SK-N-SH (cell line): ENCODE data around the gene DYNLL1. TPM values are rescaled to one million over a fixed set of nuclear protein-coding genes. Genes with fewer than 3 reads are reported as not detected.
A peak's percentile ranks its signal among the peaks of the same experiment; 100 is the strongest.

Source experiments
- CTCF ChIP-seq: fragments of 200-600 bp; sonication (generic); IDR thresholded peaks from 2 replicates; pipeline ENCODE4 v1.6.1; 2017; ENCODE audit warnings: antibody characterized with exemption, mild to moderate bottlenecking, moderate library complexity
- ELF1 ChIP-seq: IDR thresholded peaks from 2 replicates; pipeline ENCODE4 v1.4.0; 2012
- EP300 ChIP-seq, 2 experiments: IDR thresholded peaks; 2 replicates each; pipeline versions ENCODE4 v1.4.0 to v1.6.1; 2012; ENCODE audit warnings: borderline replicate concordance in 1 of 2, low read depth in 1 of 2, low read length in 1 of 2
- FOSL2 ChIP-seq: IDR thresholded peaks from 2 replicates; pipeline ENCODE4 v1.4.0; 2012; ENCODE audit warnings: low read depth, mild to moderate bottlenecking, moderate library complexity, borderline replicate concordance
- GATA2 ChIP-seq: sonication (generic); formaldehyde crosslinking; IDR thresholded peaks from 2 replicates; pipeline ENCODE4 v1.5.0; 2020; ENCODE audit warnings: mild to moderate bottlenecking, missing genetic modification reagents
- JUND ChIP-seq: IDR thresholded peaks from 2 replicates; pipeline ENCODE4 v1.4.0; 2012
- POLR2AphosphoS5 ChIP-seq: IDR thresholded peaks from 2 replicates; pipeline ENCODE4 v1.6.1; 2012; ENCODE audit warnings: low read depth, low read length
- RCOR1 ChIP-seq: fragments of 150-350 bp; IDR thresholded peaks from 2 replicates; pipeline ENCODE4 v1.6.1; 2017; ENCODE audit warnings: antibody characterized with exemption, low read length
- TCF12 ChIP-seq: IDR thresholded peaks from 2 replicates; pipeline ENCODE4 v1.4.0; 2012
- USF2 ChIP-seq: fragments of 150-350 bp; IDR thresholded peaks from 2 replicates; pipeline ENCODE4 v1.6.1; 2017; ENCODE audit warnings: antibody characterized with exemption, low read length, low read depth, borderline replicate concordance
- YY1 ChIP-seq: IDR thresholded peaks from 2 replicates; pipeline ENCODE4 v1.4.0; 2012; ENCODE audit warnings: low read depth, mild to moderate bottlenecking
- ZBTB33 ChIP-seq: IDR thresholded peaks from 2 replicates; pipeline ENCODE4 v1.4.0; 2012; ENCODE audit warnings: low read depth, borderline replicate concordance
- polyA plus RNA-seq, 3 experiments: library from polyadenylated mRNA; depleted of rRNA; stranded (reverse); fragments of >200 nt; gene quantifications; 2 replicates each; pipeline ENCODE4 v1.2.3, GENCODE V29; 2012
- TF ChIP-seq, protein P1 (sequence below): IDR thresholded peaks from 2 replicates; pipeline ENCODE4 v1.4.0; 2012; ENCODE audit warnings: low read depth, borderline replicate concordance

Gene DYNLL1
- polyA plus RNA-seq, 1 of the 3 experiments (the other 2 are of a cell fraction) = 607 TPM

DNA sequence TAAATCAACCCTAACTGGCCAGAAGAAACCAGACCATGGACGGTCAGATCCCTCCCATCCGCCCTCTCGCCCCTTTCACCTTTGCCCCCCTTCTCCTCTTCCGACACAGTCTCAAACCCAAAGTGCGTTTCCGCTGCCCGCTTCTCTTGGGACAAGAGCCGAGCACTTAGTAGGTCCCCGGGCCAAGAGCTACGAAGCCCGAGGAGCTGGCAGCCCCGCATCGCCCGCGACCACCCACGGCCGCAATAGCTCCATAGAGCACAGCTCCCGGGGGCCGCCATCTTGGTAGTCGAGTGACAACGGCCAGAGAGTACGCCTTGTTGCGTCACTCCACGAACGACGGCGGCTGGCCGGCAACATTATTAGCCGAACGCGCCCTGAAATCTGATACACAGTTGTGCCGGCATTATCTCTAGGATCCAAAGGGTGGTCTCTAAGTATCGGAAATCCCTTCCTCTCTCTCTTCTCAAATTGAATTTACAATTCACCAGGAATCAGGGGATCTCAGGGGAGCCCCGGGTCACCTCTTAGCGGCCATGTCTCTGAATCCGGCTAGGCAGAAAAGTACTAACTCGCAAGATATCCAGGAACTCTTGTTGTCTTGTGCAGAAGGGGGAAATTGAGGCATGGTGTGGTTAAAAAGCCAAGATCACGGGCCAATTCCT lies 33.1 kb downstream of the DYNLL1 start, which contains the start of gene COQ5 (continued):
- TF ChIP-seq USF2 = no peak
- TF ChIP-seq JUND = peak; percentile 14; the same call in 1 of the 2 replicates
- no peak for TF ChIP-seq TCF12
- TF ChIP-seq CTCF = no peak
- TF ChIP-seq ZBTB33 = no peak
- no peak for TF ChIP-seq EP300 (IDR thresholded peaks at IDR 0.05; ENCODE audit: borderline replicate concordance in 1 of 2, low read depth in 1 of 2, low read length in 1 of 2)
- TF ChIP-seq ELF1 = peak; percentile 72
- TF ChIP-seq, protein P1, sequence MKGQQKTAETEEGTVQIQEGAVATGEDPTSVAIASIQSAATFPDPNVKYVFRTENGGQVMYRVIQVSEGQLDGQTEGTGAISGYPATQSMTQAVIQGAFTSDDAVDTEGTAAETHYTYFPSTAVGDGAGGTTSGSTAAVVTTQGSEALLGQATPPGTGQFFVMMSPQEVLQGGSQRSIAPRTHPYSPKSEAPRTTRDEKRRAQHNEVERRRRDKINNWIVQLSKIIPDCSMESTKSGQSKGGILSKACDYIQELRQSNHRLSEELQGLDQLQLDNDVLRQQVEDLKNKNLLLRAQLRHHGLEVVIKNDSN = no peak
- TF ChIP-seq GATA2 (CRISPR knock-in tag) = peak; percentile 81
- peak; percentile 86 for TF ChIP-seq POLR2AphosphoS5
- TF ChIP-seq YY1 = peak; percentile 97
- TF ChIP-seq RCOR1 = 0 out of 2 replicates have a peak, but pooled peaks have one; percentile 1
- no peak for TF ChIP-seq FOSL2
- TF ChIP-seq, all 33 proteins: peak for 14
